ENCODE results near the gene SLC38A2. TPM values are rescaled to one million over a fixed set of nuclear protein-coding genes. Genes with fewer than 3 reads are reported as not detected.

Gene SLC38A2
- polyA plus RNA-seq, 4 donors = 27.8 to 69.4 (median 47.2) TPM

GRCh38 chr12:46360908-46361666 is 11.5 kb downstream of the SLC38A2 start:
- FAIRE-seq (no peak), DNase-seq (no peak)
- no peaks in the 10 kb centered on the region for H3K9me3 ChIP-seq (ENCODE audit: control insufficient read depth in 2 of 2, insufficient read depth in 1 of 2, low read depth in 1 of 2, low read length in 1 of 2)
- no peak overlapping the region for H3K27ac ChIP-seq (ENCODE audit: low read depth in 1 of 3, low read length in 2 of 3)
- H3K27me3 ChIP-seq (ENCODE audit: control insufficient read depth in 3 of 3, insufficient read depth in 3 of 3, low read length in 3 of 3) = no peaks in the 10 kb centered on the region
- H3K36me3 ChIP-seq (ENCODE audit: control insufficient read depth in 3 of 3, insufficient read depth in 2 of 3, low read depth in 1 of 3, low read length in 3 of 3) = peaks cover 0 to 24% (median 20%) of the 10 kb centered on the region in 3 donors
- H3K4me1 ChIP-seq (ENCODE audit: control insufficient read depth in 3 of 3, insufficient read depth in 2 of 3, low read depth in 1 of 3, low read length in 2 of 3) = peaks cover 0 to 10% (median 0%) of the 10 kb centered on the region in 3 donors
- H3K4me3 ChIP-seq (ENCODE audit: low read depth in 1 of 3, low read length in 3 of 3) = no peak overlapping the region
- WGBS, 3 donors = 72 to 90% (median 78%) methylated on average over 2 of the region's 2 CpGs

- peaks cover 0 to 21% (median 20%) of the 10 kb centered on the region in 3 donors for H3K36me3 ChIP-seq (ENCODE audit: control insufficient read depth in 3 of 3, insufficient read depth in 2 of 3, low read depth in 1 of 3, low read length in 3 of 3)
- H3K9me3 ChIP-seq (ENCODE audit: control insufficient read depth in 2 of 2, insufficient read depth in 1 of 2, low read depth in 1 of 2, low read length in 1 of 2) = no peaks in the 10 kb centered on the region
- H3K27me3 ChIP-seq (ENCODE audit: control insufficient read depth in 3 of 3, insufficient read depth in 3 of 3, low read length in 3 of 3) = no peaks in the 10 kb centered on the region
- no peak overlapping the region for H3K4me3 ChIP-seq (ENCODE audit: low read depth in 1 of 3, low read length in 3 of 3)
- DNase-seq = no peak
- no peak overlapping the region for H3K27ac ChIP-seq (ENCODE audit: low read depth in 1 of 3, low read length in 2 of 3)
- FAIRE-seq = no peak
- 91 to 97% (median 93%) methylated on average over 1 of the region's 1 CpG for WGBS, 3 donors
- H3K4me1 ChIP-seq (ENCODE audit: control insufficient read depth in 3 of 3, insufficient read depth in 2 of 3, low read depth in 1 of 3, low read length in 2 of 3) = peaks cover 0 to 3% (median 0%) of the 10 kb centered on the region in 3 donors
Measured at GRCh38 chr12:46360370-46360769, 12.2 kb downstream of the SLC38A2 start.

- WGBS, 3 donors = 93 to 96% (median 94%) methylated on average over 4 of the region's 4 CpGs
- Histone ChIP-seq H3K36me3 (ENCODE audit: control insufficient read depth in 3 of 3, insufficient read depth in 2 of 3, low read depth in 1 of 3, low read length in 3 of 3) (peaks cover 0 to 21% (median 20%) of the 10 kb centered on the region in 3 donors), H3K27me3 (ENCODE audit: control insufficient read depth in 3 of 3, insufficient read depth in 3 of 3, low read length in 3 of 3) (no peaks in the 10 kb centered on the region), H3K27ac (ENCODE audit: low read depth in 1 of 3, low read length in 2 of 3) (no peak overlapping the region), H3K4me3 (ENCODE audit: low read depth in 1 of 3, low read length in 3 of 3) (no peak overlapping the region), H3K4me1 (ENCODE audit: control insufficient read depth in 3 of 3, insufficient read depth in 2 of 3, low read depth in 1 of 3, low read length in 2 of 3) (no peaks in the 10 kb centered on the region), H3K9me3 (ENCODE audit: control insufficient read depth in 2 of 2, insufficient read depth in 1 of 2, low read depth in 1 of 2, low read length in 1 of 2) (no peaks in the 10 kb centered on the region)
- no peak for DNase-seq
- FAIRE-seq = no peak
Measured at GRCh38 chr12:46359667-46360280, 12.8 kb downstream of the SLC38A2 start.

- H3K36me3 ChIP-seq (ENCODE audit: control insufficient read depth in 3 of 3, insufficient read depth in 2 of 3, low read depth in 1 of 3, low read length in 3 of 3) = peaks cover 0 to 18% (median 18%) of the 10 kb centered on the region in 3 donors
- no peak for FAIRE-seq
- H3K27me3 ChIP-seq (ENCODE audit: control insufficient read depth in 3 of 3, insufficient read depth in 3 of 3, low read length in 3 of 3) = no peaks in the 10 kb centered on the region
- H3K4me1 ChIP-seq (ENCODE audit: control insufficient read depth in 3 of 3, insufficient read depth in 2 of 3, low read depth in 1 of 3, low read length in 2 of 3) = no peaks in the 10 kb centered on the region
- DNase-seq = no peak
- 91 to 95% (median 92%) methylated on average over 7 of the region's 7 CpGs for WGBS, 3 donors
- H3K27ac ChIP-seq (ENCODE audit: low read depth in 1 of 3, low read length in 2 of 3) = no peak overlapping the region
- H3K4me3 ChIP-seq (ENCODE audit: low read depth in 1 of 3, low read length in 3 of 3) = no peak overlapping the region
- H3K9me3 ChIP-seq (ENCODE audit: control insufficient read depth in 2 of 2, insufficient read depth in 1 of 2, low read depth in 1 of 2, low read length in 1 of 2) = no peaks in the 10 kb centered on the region
Measured at GRCh38 chr12:46358791-46359666, 13.5 kb downstream of the SLC38A2 start.

- H3K27me3 ChIP-seq (ENCODE audit: control insufficient read depth in 3 of 3, insufficient read depth in 3 of 3, low read length in 3 of 3) = no peaks in the 10 kb centered on the region
- no peak overlapping the region for H3K4me3 ChIP-seq (ENCODE audit: low read depth in 1 of 3, low read length in 3 of 3)
- no peaks in the 10 kb centered on the region for H3K9me3 ChIP-seq (ENCODE audit: control insufficient read depth in 2 of 2, insufficient read depth in 1 of 2, low read depth in 1 of 2, low read length in 1 of 2)
- no peak overlapping the region for H3K27ac ChIP-seq (ENCODE audit: low read depth in 1 of 3, low read length in 2 of 3)
- DNase-seq = no peak
- no peaks in the 10 kb centered on the region for H3K4me1 ChIP-seq (ENCODE audit: control insufficient read depth in 3 of 3, insufficient read depth in 2 of 3, low read depth in 1 of 3, low read length in 2 of 3)
- peaks cover 0 to 18% (median 15%) of the 10 kb centered on the region in 3 donors for H3K36me3 ChIP-seq (ENCODE audit: control insufficient read depth in 3 of 3, insufficient read depth in 2 of 3, low read depth in 1 of 3, low read length in 3 of 3)
- FAIRE-seq = no peak
Measured at GRCh38 chr12:46358325-46358700, 14.3 kb downstream of the SLC38A2 start.

- WGBS, 3 donors = 40 to 44% (median 41%) methylated on average over 6 of the region's 6 CpGs
- no peak overlapping the region for H3K27ac ChIP-seq (ENCODE audit: low read depth in 1 of 3, low read length in 2 of 3)
- H3K4me3 ChIP-seq (ENCODE audit: low read depth in 1 of 3, low read length in 3 of 3) = no peak overlapping the region
- no peak for FAIRE-seq
- no peaks in the 10 kb centered on the region for H3K9me3 ChIP-seq (ENCODE audit: control insufficient read depth in 2 of 2, insufficient read depth in 1 of 2, low read depth in 1 of 2, low read length in 1 of 2)
- no peaks in the 10 kb centered on the region for H3K4me1 ChIP-seq (ENCODE audit: control insufficient read depth in 3 of 3, insufficient read depth in 2 of 3, low read depth in 1 of 3, low read length in 2 of 3)
- no peaks in the 10 kb centered on the region for H3K27me3 ChIP-seq (ENCODE audit: control insufficient read depth in 3 of 3, insufficient read depth in 3 of 3, low read length in 3 of 3)
- H3K36me3 ChIP-seq (ENCODE audit: control insufficient read depth in 3 of 3, insufficient read depth in 2 of 3, low read depth in 1 of 3, low read length in 3 of 3) = peaks cover 0 to 16% (median 11%) of the 10 kb centered on the region in 3 donors
- DNase-seq = no peak
Measured at GRCh38 chr12:46357438-46358324, 14.9 kb downstream of the SLC38A2 start.

GRCh38 chr12:46356655-46357437 is 15.7 kb downstream of the SLC38A2 start:
- Histone ChIP-seq H3K4me1 (ENCODE audit: control insufficient read depth in 3 of 3, insufficient read depth in 2 of 3, low read depth in 1 of 3, low read length in 2 of 3) (no peaks in the 10 kb centered on the region), H3K36me3 (ENCODE audit: control insufficient read depth in 3 of 3, insufficient read depth in 2 of 3, low read depth in 1 of 3, low read length in 3 of 3) (peaks cover 0 to 15% (median 11%) of the 10 kb centered on the region in 3 donors), H3K27me3 (ENCODE audit: control insufficient read depth in 3 of 3, insufficient read depth in 3 of 3, low read length in 3 of 3) (no peaks in the 10 kb centered on the region), H3K27ac (ENCODE audit: low read depth in 1 of 3, low read length in 2 of 3) (no peak overlapping the region), H3K9me3 (ENCODE audit: control insufficient read depth in 2 of 2, insufficient read depth in 1 of 2, low read depth in 1 of 2, low read length in 1 of 2) (no peaks in the 10 kb centered on the region), H3K4me3 (ENCODE audit: low read depth in 1 of 3, low read length in 3 of 3) (no peak overlapping the region)
- DNase-seq (no peak), FAIRE-seq (no peak)
- WGBS, 3 donors = 78 to 79% (median 79%) methylated on average over 5 of the region's 5 CpGs
